ENCODE measurements around the gene ALDH16A1.
"Not testable (repeated sequence)": the region's sequence is repeated elsewhere in the genome, so short reads cannot be mapped to it uniquely, and the experiment has no call there.

Gene ALDH16A1

DNA sequence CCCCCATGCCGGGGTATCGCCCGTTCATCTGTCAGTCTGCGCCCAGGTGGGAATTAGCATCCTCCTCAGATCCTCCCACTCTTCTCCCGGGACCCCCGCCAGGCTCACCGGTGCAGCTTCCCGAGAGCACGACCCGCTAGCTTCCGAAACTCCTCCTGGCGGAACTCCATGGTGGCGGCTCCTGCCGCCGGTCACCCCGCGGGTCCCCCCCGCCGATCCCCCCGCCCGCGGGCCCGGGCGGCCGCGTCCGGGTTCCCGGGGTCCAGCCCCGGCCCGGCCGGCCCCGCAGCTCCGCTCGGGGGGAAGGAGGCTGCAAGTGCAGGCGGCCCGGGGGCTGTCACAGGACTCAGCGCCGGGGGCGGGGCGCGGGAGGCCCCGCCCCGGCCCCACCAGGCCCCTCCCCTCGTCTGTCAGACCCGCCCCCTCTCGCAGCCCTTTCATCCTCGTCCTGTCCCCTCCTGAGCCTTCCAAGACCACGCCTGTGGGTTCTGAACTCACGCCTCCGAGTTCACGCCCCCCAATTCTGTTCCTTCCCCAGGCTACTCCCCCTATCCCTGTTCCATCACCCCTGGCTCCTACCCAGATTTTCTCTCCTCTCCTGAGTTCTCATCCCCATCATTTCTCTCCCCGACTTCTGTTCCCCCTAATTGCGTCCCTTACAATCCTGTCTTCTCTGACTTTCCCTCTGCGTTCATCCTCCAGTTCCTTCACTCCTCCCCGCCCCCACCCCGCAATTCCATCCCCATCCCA lies 11.6 kb upstream of the ALDH16A1 start, which contains the start of gene SLC17A7:
Gene SLC17A7, minus strand, starts transcription at position 318 of the 750 bp plus-strand sequence. Its CDS starts 148 bp downstream, at position 170.
- no peak for FAIRE-seq

DNA sequence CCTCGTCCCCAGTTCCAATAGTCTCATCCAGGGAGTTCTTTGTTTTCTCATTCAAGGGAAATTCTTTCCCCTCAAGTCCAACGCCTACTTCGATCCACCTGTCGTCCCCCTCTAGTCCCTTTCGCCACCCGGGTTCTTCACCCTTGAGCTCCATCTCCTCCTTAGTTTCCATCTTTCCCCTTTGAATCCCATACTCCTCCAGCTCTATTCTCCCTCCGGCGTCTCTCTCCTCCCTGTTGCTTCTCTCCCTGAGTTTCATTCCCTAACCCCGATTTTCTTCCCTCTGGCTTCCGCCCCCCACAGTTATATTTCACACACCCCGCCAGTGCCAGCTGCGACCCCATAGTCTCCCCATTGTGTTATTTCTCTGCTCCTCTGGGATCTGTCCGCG lies 11.1 kb upstream of the ALDH16A1 start:
- FAIRE-seq = no peak

DNA sequence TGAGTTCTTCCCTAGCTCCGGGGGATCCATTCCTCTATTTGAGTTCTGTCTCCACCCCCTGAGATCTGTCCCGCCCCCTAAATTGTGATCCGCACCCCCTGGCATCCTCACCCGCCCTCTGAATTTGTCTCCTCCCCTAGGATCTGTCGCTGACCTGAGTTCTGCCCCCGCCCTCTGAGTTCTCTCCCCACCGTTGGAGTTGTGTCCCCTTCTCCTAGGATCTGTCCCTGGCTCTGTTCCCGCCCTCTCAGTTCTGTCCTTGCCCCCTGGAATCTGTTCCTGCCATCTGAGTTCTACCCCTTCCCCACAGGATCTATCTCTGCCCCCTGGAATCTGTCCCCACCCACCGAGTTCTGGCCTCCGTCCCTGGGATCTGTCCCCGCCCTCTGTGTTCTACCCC lies 10.7 kb upstream of the ALDH16A1 start:
- no peak for FAIRE-seq

DNA sequence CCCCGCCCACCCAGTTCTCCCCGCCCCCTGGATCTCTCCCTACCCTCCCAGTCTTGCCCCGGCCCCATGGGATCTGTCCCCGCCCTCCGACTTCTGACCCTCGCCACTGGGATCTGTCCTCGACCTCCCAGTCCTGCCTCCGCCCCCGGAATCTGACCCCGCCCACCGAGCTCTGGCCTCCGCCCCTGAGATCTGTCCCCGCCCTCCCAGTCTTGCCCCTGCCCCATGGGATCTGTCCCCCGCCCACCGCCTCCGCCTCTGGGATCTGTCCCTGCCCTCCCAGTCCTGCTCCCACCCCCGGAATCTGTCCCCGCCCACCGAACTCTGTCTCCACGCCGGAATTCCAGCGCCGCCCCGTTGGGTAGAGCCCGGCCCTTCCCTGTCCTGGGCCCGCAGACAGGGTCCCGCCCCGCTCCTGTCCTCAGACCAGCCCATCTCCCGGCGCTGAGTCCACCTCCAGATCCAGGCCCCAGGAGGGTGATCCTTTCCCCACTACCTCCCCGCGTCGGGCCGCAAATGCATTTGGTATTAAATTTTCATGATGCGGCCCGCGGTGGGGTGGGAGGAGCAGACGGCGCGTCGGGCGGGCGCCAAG lies 10.2 kb upstream of the ALDH16A1 start:
- no peak for FAIRE-seq

DNA sequence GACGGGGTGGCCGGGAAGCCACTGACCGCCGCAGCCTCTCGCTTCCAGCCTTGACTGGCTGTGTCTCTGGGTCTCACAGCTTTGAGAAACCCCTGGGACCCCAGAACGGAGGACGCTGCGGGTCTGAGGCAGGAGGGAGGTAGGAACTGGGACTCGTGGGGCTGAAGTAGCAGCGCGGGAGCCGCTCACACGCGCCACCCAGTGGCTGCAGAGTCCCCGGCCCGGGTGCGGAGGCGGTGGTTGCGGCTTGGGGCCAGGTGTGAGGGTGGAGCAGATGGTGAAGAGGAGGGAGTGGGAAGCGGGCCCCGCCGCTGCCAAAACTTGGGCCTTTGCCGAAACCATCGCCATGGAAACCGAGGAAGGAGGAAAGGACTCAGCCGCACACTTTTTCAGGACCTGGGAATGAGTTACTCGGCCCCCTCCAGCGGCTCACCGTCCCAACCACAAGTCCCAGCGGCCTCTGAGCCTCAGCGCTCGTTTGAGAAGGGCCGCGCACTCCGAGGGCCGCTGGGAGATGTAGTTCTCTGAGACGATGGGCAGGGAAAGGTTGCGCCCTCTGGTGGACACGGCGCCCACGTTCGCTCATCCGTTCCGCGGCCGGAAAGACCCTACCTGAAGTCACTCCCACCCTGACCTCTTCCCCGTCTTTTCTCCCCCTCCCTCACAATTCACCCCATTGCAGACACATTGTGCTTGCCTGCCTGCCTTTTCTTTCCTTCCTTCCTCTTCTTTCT lies 9.5 kb upstream of the ALDH16A1 start:
- FAIRE-seq = peak; percentile 80

DNA sequence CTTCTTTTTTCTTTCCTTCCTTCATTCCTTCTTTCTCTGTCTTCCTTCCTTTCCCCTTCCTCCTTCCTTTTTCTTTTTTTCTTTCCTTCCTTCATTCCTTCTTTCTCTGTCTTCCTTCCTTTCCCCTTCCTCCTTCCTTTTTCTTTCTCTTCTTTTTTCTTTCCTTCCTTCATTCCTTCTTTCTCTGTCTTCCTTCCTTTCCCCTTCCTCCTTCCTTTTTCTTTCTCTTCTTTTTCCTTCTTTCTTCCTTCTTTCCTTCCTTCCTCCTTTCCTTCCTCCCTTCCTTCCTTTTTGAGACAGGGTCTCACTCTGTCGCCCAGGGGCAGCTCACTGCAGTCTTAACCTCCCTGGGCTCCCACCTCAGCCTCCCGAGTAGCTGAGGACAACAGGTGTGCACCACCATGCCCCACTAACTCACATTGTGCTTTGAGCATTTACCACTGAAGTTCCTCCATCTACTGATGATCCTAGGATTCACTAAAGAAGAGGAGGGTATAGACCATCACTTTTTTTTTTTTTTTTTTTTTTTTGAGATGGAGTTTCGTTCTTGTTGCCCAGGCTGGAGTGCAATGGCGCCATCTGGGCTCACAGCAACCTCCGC lies 8.8 kb upstream of the ALDH16A1 start:
- not testable (repeated sequence) for FAIRE-seq

DNA sequence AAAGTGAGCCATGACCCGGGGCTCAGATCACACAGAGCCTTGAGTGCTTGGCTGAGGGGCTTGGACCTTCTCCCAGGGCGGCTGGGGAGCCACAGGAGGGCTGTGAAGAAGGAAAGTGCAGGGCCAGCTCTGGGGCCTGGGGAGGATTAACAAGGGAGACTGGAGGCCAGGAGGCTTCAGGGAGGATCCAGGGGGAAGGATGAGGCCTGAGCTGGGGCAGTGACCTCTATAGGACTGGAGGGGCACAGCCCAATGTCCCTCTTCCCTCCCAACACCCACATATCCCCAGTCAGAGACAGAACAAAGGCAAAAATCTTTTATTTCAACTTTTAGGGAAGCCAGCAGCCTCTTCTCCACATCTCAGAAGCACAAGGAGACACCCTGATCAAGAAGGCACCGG lies 7.0 kb upstream of the ALDH16A1 start:
- no peak for FAIRE-seq

DNA sequence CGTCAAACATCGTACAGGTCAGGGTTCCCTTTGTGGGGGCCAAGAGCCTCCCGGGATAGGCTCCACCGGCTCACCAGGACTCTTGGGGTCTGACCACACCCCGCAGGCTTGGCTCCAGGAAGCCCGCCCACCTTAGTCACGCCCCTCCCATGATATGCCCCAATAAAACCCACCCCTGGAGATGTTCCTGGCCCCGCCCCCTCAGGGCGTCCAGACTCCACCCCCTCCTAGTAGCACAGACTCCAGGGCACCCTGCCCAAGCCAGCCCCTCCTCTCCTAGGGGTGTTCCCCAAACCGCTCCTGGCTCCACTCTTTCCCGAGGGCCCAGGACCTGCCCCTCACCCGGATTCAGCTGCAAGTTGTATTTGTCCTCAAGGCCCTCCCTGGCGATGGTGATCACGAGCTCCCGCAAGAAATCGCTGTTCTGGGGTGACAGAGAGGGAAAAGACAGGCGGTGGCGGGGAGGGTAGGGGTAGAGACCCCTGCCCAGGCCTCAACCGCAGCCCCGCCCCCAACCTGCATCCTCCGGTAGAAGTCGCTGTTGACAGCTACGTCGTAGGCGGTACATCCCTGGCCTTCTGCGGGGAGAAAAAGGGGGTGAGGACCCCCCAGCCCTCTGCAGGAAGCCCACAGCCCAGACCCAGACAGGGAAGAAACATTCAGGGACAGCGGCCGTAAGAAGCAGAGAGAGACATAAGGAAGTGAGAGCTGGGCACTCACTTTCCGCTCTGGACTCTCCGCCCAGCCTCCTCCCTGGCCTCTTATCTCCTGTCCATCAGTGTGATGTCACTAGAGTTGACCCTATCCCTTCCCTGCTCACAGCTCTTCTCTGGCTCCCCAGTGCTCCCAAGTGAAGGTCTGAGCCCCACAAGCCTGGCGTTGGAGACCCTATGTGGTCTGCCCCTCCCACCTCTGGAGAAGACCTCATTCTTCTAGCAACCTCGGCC lies 5.3 kb upstream of the ALDH16A1 start:
- FAIRE-seq = no peak

DNA sequence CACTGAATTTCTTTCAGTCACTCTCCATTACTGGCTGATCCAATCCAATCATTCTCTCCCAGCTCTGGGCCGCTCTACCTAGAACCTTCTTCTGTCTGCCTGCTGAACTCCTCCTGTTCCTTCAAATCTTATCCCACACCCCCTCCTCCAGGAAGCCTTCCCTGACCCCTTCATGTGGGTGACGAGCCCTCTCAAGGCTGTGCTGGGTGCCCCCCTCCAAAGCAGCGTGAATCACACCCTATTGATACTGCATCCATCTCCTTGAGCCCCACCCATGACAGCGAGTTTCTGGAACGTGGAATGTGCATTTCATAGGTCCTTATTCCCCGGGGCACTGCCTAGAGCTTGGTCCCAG lies 4.6 kb upstream of the ALDH16A1 start:
- FAIRE-seq = no peak

DNA sequence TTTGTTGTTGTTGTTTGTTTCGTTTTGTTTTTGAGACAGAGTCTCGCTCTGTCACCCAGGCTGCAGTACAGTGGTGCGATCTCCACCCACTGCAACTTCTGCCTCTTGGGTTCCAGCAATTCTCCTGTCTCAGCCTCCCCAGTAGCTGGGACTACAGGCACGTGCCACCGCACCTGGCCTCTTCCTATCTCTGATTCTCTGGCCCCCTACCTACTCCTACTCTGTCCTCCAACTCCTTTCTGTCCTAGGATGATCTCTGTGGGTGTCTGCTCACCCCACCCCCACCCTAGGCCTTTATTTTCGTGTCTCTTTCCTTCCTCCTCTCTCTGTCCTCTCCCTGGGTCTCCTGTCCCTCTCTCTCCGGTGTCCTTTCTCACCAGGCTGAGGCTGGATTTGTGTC lies 2.6 kb upstream of the ALDH16A1 start:
- no peak for FAIRE-seq

DNA sequence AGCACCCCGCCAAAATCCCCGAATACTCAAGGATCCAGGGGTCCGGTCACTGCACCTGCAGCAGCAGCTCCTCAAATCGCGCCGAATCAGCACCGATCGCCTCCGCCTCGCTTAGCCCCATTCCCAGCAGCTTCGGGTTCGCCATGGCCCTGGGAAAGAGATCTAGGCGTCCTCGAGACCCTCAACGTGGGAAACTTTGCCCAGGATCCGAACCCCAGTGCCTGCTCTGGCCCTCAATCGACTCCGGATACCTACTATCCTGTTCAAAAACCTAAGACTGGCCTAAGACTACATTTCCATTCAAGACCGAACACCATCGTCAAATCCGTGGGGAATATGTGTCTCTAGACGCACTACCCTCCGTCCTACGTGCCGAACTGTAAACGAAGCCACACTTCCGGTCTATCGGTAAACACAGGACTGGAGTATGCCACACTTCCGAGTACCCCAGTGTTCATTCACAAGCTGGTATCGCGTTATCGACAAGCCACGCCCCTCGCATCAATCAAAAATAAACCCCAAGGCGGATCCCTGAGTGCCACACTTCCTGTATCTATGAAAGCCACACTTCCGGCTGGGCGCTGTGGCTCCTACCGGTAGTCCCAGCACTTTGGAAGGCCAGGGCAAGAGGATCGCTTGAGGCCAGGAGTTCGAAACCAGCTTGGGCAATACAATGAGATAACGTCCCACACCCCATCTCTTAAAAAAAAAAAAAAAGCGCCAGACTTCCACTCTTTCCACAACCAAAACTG lies 1.4 kb upstream of the ALDH16A1 start, which contains the start of gene PIH1D1:
Gene PIH1D1, minus strand, starts transcription at position 385 of the 752 bp plus-strand sequence. Its CDS starts 240 bp downstream, at position 145.
- peak; percentile 93 for FAIRE-seq

DNA sequence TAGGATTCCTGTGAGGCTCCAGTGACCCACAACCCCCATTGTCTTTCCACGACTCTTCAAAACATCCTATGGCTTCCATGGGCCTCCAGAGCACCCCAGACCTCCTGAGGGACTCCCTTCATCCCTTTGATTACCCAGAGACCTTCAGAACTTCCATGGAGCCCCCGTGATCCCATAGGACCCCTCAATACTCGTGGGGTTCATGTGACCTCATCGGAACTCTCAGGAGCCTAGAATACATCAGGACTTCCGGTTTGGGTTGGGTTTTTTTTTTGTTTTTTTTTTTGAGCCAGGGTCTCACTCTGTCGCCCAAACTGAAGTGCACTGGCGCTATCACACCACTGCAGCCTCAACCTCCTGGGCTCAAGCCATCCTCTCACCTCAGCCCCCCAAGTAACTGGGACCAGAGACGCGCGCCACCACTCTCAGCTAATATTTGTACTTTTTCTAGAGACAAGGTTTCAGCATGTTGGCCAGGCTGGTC lies 774 bp downstream of the ALDH16A1 start:
- FAIRE-seq = no peak

DNA sequence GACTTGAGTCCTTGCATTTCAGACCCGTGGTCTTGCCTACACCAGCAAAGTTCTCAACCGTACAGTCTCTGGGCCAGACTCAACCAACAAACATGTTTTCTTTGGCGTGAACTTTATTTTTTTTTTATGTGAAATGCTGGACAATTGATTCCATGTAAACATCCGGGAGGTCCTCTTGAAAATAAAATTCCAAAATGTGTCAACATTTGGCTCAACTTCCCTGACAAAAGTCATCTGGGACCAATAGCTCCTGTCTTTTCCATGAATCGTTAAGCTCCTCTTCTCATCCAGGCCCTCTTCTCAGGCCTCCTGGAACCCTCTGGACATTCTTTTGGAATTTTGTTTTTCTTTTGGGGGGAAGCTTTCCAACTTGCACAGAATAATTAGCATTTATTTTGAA lies 2.7 kb downstream of the ALDH16A1 start:
- FAIRE-seq = peak; percentile 97

DNA sequence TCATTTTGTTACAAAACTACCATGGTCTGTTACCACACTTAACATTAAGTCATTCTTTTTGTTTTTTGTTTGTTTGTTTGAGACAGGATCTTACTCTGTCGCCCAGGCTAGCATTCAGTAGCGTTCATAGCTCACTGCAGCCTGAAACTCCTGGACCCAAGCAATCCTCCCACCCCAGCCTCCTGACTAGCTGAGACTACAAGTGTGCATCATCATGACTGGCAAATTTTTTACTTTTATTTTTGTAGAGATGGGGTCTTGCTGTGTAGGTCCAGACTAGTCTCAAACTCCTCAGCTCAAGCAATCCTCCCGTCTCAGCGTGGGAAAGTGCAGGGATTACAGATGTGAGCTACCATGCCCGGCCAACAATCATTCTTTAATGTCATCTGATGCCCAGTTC lies 3.3 kb downstream of the ALDH16A1 start:
- FAIRE-seq = no peak

DNA sequence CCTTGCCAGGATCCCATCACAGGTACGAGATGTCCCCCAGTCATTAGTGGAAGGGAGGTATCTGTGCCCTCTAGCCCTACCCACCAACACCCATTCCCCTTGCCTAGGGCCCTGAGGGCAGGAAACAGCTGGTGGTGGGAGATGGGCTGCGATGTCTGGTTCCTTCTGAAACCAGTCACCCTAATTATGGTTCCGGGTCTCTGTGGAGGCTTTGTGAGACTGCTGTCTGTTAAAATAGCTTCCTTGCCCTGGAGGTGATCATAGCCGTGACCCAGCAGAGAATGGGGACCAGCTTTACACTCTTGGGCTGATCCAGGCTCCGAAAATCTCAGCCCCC lies 5.5 kb downstream of the ALDH16A1 start:
- FAIRE-seq = no peak

DNA sequence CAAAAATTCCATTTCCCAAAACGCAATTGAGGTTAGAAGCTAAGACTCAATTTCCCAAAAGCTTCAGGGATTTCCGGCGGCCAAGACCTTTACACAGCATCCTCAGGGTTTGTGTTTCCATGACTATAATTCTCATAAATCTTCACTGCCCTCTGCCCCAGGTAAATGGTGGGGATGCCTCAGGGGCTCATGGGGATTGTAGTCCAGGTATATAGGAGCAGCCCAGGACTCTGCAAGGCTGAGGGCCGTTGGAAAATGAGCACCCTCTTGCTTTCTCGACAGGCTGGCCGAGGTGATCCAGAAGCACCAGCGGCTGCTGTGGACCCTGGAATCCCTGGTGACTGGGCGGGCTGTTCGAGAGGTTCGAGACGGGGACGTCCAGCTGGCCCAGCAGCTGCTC lies 6.4 kb downstream of the ALDH16A1 start:
- FAIRE-seq = no peak

DNA sequence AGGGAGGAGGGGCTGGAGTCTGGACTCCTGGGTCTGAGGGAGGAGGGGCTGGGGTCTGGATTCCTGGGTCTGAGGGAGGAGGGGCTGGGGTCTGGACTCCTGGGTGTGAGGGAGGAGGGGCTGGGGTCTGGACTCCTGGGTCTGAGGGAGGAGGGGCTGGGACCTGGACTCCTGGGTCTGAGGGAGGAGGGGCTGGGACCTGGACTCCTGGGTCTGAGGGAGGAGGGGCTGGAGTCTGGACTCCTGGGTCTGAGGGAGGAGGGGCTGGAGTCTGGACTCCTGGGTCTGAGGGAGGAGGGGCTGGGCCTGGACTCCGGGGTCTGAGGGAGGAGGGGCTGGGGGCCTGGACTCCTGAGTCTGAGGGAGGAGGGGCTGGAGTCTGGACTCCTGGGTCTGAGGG lies 8.1 kb downstream of the ALDH16A1 start:
- peak; percentile 74 for FAIRE-seq

DNA sequence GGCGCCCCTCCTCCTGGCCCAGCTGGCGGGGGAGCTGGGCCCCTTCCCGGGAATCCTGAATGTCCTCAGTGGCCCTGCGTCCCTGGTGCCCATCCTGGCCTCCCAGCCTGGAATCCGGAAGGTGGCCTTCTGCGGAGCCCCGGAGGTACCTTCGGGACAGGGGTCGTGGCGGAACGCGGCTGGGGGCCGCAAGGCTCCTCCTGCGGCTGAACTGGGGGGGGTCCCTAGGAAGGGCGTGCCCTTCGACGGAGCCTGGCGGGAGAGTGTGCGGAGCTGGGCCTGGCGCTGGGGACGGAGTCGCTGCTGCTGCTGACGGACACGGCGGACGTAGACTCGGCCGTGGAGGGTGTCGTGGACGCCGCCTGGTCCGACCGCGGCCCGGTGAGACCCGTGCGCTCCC lies 8.6 kb downstream of the ALDH16A1 start:
- FAIRE-seq = no peak

DNA sequence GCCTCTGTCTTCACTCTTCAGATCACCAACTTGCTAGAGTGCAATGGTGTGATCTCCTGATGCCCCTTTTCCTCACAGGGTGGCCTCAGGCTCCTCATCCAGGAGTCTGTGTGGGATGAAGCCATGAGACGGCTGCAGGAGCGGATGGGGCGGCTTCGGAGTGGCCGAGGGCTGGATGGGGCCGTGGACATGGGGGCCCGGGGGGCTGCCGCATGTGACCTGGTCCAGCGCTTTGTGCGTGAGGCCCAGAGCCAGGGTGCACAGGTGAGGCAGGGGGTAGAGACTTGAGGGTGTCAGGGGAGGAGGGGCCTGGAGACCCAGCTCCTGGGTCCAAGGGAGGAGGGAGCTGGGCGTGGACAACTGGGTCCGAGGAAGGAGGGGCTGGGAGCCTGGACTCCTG lies 9.5 kb downstream of the ALDH16A1 start:
- FAIRE-seq = no peak

DNA sequence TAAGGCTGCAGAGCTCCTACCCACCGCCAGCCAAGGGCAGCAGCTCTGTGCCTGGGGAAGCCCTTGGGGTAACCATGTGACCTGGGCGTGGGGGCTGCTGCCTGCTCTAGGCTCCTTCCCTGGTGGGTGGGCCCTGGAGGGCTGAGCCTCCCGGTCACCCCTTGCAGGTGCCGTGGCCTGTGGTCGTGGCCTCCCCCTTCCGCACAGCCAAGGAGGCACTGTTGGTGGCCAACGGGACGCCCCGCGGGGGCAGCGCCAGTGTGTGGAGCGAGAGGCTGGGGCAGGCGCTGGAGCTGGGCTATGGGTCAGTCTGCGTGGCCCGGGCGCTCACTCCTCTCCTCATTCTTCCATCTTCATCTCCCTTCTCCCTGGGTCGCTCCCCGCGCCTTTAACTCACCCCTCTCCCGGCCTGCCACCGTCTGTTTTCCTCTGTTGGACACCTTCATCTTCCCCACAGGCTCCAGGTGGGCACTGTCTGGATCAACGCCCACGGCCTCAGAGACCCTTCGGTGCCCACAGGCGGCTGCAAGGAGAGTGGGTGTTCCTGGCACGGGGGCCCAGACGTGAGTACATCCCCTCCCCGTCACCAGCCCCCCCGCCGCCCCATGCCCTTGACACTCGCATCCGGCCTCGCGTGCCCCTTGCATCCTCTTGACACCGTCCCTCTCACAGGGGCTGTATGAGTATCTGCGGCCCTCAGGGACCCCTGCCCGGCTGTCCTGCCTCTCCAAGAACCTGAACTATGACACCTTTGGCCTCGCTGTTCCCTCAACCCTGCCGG lies 11.1 kb downstream of the ALDH16A1 start:
- no peak for FAIRE-seq

DNA sequence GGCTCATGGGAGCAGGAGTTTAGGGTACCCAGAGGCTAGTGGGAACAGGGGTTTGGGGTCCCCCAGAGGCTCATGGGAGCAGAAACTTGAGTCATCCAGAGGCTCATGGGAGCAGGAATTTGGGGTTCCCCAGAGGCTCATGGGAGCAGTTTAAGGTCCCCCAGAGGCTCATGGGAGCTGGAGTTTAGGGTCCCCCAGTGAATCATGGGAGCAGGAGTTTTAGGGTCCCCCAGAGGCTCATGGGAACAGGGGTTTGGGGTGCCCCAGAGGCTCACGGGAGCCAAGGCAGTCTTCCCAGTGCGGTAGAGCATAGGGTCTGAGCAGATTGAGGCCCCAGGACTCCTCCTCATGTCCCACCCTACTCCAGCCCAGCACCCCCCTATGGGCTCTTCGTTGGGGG lies 12.3 kb downstream of the ALDH16A1 start:
- FAIRE-seq = no peak
